RPMI7951 (cell line): ENCODE results near the gene GDPD5. TPM values are rescaled to one million over a fixed set of nuclear protein-coding genes. Genes with fewer than 3 reads are reported as not detected.

ENCODE experiments used
- DNase-seq: peaks from one replicate; pipeline ENCODE4 v3.0.0-alpha.2; 2012; ENCODE audit warnings: low read depth
- total RNA-seq: library from RNA; depleted of rRNA; stranded (reverse); fragments of >200 nt; shearing (Covaris generic); gene quantifications from 2 replicates; pipeline ENCODE4 v1.2.3, GENCODE V29; 2014

GDPD5 gene
- total RNA-seq, 1 experiment from 2014 or later: 0.84 TPM

DNA sequence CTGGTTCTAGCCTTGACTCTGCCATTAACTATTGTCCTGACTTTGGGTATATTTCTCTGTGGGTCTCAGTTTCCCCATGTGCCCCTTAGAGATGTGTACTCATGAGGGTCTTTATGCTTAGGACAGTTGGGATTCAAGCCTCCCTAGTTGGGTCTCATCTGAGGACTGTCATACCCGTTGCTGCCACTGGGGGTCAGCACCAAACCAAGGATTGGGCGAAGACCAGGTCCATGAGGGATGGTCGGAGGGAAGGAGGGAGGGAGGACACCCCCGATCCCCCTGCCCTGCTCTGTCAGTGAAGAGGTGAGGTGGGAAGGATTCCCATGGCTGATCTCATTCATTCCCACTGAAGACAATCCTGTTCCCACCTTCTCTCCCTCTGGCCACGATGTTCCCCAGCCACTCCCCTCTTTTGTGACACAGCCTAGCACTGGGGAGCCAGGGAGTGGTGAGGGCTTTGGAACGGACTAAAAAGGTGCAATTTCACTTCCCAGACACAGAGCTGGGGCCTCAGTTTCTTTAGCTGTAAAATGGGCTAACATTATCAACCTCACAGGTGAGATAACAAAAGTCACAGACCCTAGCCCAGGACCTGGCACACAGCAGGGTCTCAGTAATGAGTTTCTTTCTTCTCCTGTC is 80.3 kb downstream of the GDPD5 start:
- DNase-seq: peak; percentile 43

DNA sequence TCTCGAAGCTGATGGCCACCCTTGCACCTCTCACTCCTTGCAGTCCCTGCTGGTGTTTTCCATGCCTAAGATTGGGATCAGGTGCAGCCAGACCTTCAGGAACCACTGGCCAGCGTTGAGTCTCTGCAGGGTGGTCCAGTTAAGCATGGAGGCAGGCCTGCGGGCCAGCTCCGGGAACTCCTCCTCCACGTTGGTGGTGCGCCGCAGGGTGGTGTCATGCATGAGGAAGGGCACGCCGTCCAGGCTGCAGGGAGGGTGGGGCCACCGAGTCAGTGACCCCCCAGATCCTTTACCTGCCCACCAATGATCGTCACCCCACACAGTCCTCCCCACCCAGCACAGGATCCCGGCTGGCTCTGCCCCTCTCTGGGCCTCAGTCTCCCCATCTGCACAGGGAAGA is 82.7 kb downstream of the GDPD5 start:
- no peak for DNase-seq

DNA sequence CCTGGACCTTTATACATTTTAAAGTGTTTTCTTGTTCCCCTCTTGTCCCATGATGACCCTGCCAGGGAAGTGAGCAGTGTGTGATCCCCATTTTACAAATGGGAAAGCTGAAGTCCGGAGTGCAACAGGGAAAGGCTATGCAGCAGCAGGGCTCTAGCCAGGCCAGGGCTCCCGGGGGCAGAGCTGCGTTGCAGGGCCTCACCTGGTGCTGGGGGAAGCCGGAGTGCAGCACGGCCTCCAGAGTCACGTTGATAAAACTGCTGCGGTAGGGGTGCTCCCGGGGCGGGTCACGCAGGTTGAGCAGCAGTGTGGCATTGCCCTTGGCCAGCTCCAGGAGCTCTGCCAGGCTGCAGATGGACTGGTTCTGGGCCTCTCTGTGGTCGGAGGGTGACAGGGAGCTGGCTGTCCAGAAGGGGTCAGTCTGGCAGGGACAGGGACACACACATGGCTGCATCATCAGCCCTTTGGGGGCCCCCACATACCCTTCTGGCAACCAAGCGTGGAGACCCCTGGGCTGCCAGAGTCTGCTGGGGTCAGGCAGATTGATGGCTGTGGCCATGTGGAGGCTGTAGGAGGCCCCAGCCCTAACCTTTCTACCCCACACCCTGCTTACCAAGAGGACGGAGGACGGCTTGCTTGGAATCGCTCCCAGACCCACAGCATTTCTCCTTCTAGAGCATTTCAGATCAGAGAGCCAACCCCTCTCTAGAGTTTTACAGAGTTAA is 83.4 kb downstream of the GDPD5 start:
- no peak for DNase-seq

DNA sequence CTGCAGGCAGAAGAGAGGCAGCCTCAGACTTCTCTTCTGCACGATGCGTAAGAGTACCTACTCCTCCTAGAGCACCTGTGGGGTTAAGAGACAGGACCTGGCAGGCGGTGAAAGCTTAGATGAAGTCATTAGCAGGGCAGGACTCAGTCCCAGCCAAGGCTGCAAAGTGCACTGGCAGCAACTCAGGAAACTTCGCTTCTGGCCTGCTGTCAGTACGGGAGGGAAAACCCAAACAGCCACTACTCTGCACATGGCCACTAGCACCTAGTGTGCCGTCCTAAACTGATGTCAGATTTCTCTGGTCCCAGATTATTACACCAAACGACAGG is 84.0 kb downstream of the GDPD5 start:
- DNase-seq: no peak

DNA sequence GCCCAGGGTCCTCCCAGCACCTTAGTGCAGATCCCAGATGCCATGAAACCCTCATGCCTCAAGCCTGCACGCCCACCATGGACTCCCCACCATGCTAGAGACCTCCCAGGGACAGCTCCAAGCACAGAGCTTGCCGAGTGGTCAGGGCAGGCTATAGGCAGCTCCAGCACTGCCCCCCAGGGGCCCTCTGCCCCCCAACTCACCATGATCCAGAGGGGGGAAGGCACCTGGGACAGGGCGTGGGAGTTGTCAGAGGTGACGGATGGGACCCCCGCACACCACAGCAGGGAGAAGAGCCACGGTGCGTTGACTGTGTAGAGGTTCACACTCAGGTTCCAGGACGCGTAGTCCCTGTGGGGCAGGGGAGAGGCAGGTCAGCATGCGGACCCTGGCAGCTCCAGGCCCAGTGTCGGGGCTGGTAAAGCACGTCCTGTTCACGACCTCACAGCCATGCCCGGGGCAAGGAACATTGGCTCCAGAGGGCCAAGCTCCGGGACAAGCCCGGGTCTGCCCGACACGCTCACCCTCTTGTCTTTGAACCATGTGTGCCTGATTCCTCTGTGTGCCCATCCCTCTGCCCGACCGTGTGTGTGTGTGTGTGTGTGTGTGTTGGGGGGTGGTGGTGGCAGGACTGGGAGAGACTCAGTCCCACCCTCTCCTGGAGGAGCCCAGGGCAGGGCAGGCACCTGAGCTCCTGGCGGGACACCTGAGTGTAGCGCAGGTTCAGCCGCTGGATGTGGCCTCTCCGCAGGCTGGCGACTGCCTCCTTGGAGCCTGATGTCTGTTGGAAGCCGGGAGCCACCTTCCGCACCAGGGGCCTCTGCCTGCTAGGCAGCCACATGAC is 84.6 kb downstream of the GDPD5 start:
- no peak for DNase-seq

DNA sequence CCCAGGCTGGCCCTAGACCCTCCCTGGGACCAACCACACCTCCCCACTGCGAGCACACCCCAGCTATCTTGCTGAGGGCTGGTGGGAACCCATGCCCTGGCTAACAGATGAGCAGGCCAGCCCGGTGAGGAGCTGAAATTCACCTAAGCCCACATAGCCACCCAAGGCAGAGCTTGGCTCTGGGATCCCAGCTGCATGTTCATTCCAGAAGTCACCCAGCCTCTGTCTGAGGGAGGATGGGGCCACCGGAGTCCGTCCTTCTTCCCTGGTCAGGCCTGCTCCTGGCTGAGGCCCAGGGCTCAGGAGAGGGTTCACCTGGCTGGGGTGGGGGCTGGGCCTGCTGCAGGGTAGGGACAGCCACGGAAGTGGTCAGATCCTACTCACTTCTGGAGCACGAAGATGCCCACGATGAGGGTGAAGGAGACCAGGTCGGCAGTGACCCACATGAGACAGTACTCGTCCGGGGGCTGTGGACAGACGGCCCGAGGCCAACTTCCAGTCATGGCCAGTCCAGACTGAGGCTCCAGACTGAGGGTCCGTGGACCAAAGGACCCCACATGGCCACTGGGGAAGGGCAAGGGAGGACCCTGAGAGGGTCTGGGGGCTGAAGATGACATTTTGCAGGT is 86.1 kb downstream of the GDPD5 start:
- DNase-seq: no peak

DNA sequence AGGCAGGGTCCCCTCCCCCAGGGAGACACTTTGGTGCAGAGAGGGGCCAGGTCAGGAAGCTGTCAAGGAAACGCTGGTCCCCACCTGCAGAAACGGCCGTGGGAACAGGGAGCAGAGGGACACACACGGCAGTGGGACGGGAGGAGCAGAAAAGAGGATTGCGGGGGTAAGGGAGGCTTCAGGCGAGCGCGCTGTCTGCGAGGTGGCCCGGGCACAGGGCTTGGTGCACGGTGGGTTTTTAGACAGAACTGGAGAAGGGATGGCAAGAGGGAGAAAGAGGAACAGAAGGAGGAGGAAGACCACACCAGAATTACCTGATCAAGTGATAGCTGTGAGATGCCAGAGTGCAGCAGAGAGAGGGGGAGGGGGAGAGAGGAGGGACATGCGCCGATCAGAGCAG is 86.7 kb downstream of the GDPD5 start:
- DNase-seq: no peak

DNA sequence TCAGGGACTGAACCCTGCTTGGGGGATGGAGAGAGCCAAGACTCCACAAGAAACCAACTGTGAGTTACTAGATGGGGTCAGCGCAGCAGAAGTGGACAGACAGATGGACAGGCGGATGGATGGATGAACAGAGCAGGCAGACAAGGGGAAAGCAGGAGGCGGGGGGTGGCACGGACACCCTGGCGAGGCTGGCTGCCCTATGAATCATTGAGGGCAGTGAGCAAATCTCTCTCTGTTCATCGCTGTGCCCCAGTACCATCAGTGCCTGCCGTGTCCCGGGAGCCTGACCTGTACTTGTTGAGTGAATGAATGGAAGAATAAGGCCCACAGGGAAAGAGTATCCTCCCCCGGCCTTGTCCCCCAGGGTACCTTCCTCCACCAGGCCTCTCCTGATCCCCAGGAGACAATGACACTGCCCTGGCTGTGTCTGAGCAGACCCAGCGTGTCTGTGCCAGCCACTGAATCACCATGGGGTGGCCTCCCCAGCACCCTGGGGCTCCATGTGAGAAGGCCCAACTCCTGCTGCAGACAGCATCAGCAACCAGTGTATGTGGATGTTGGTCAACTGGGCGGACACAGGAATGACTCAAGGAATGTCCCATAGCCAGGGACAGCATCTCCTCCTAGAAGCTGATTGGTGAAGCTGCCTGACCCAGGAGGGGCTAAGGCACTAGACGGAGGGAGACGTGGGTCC is 87.6 kb downstream of the GDPD5 start:
- peak; percentile 55 for DNase-seq

DNA sequence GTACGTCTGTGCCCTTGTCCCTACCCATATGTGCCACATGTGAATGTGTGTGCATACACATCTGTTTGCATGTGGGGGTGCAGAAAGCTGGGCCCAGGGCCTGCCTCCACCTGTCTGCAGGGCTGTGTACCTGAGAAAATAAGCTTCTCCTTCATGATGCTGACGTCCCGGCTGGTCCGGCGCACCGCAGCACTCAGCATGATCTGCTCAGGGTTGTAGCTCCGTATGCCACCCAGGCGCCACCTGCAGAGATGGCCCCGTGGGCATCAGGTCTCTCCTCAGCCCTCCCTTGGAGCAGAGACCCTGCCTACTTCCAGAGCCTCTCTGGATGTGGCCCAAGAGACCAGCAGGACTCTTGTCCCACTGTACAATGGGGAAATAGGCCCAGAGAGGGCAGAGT is 88.9 kb downstream of the GDPD5 start:
- DNase-seq: no peak

DNA sequence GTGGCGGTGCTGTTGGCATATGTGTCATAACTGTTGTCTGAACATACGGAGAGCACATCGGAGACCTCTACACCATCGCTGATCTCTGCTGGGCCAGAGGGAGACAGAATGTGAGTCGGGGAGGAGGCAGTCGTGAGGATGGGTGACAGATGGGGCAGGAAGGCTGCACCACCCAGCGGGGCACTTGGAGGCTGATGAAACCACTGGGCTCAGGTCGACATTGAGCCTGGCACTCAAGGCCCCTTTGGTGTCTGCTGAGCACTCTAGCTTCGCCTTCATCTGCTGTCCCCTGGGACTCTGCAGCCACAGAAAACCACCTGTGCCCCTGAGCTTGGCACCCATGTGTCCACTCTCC is 90.2 kb downstream of the GDPD5 start:
- DNase-seq: no peak

DNA sequence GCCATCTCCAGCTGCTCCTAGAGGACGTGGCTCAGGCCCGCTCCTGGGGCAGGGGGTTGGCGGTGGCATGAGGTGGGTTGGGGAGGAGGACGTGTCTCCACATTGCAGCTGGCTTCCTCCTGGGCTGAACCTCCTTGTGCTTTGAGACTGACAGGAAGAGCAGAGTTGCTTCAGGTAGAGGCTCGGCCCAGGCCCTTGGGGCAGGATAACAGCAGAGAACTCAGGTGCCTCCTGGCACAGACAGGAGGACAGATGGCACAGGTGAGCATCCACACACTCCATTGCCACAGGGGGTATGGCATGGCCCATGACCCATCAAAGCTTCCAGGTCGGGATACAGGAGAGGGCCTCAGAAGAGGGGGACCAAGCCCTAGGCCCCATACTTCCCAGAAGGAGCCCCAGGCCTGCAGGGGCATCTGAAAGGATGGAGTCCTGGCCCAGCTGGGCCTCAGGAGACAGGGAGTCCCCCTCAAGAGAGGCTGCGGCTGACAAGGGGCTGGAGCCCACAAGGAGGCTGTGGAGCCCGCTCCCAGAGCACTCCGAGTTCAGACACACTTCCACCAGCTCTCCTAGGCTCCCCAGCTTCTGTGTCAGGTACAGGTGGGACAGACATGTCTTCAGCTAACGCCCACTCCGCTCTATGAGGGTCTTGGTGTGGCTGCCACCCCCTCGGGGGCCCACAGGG is 90.7 kb downstream of the GDPD5 start:
- no peak for DNase-seq

DNA sequence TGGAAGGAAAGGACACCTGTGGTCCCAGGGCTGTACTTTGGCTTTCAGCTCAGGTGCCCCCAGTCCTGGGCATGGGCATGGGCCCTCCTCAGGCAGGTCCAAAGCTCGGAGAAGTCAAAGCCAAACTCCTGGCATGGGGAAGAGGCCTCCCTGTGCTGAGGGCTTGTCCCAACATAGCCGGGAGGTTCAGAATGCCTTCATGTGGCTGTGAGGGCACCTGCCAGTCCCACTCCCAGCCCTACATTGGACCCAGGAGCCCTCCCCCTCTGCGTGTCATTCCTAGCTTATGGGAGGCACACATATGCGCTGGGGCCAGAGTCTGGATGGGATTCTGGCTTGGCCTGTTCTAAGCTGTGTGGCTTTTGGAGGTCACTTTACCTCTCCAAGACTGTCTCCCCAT is 91.7 kb downstream of the GDPD5 start:
- no peak for DNase-seq

DNA sequence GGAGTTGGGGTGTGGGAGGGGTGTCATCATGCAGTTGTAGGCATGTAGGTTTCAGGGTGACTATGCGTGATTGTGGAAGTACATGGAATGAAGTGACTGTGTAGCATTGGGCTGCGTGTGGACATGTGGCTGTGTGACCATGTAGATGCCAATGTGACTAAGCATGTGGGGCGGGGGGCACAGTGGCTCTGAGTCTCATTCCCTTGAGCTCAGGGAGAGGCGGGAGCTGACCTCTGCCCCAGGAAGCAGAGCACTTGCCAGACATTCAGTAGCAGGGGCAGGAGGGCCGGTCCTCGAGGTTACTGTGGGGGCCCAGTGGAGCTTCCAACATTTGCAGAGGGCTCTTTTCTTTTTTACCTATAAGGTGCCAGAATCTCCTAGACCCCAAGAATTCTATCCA is 92.3 kb downstream of the GDPD5 start:
- DNase-seq: no peak

DNA sequence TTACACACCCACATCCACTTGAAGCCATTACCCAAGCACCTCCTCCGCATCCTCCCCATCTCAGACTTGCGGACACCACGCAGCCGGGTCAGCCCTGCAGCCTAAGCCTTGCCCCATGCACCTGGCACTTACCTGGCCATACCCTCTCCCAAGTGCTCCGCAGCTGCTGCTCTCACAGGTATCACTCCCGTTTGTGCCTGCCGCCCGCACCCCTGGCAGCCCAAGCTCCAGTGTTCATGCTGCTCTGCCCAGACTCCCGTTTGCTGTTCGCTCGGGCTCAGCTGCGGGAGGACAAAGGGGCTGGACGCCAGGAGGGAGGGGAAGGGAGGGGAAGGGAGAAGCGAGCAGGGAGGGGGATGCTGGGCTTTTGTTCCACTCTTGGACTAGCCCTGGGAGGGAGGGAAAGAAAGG is 92.8 kb downstream of the GDPD5 start, which contains the start of gene KLHL35:
TSS of gene KLHL35 (minus strand) at position 293 of the 411 bp plus-strand sequence. CDS start 2,574 bp downstream, outside the sequence.
- no peak for DNase-seq

DNA sequence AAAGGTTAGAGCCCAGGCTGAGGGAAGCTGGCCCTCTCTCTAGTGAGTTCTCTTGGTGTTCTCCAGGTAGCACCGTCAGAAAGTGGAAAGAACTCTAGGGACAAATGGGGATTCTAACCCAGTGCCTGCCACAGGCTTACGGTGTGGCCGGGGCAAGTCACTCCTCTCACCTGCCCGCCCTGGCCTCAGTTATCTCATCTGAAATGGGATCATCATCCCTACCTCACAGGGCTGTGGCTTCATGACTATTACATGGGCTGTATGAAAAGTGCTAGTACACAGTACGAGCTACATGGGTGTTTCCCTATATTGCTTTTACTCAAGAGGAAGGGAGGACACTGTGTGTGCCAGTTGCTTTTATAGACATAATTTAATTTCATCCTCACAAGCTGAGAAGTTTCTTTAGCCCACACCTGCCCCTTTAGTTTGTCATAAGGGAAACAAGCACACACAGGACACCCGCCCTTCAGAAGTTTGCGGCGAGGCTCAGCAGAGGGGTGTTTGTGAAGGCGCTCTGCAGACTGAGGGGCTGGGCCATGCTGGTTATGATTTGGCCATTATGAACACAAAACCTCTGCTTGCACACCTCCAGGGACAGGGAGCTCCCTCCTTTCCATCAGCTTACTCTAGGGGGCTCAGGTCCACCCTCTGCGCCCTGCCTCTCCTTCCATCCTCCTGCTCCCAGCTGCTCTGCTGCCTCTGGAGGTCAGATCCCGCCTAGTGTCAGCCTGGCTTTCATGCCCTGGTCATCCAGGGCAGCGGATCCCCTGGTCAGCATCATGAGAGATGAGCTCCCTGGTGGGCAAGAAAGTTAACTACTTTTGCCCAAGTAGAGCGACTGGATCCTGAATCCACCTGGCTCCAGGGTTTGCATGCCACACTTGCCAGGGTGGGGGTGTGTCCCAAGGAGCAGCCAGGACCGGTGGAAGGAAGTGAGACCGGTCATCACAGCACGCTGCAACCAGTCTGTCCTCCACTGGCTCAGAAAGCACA is 93.9 kb downstream of the GDPD5 start:
- DNase-seq: no peak

DNA sequence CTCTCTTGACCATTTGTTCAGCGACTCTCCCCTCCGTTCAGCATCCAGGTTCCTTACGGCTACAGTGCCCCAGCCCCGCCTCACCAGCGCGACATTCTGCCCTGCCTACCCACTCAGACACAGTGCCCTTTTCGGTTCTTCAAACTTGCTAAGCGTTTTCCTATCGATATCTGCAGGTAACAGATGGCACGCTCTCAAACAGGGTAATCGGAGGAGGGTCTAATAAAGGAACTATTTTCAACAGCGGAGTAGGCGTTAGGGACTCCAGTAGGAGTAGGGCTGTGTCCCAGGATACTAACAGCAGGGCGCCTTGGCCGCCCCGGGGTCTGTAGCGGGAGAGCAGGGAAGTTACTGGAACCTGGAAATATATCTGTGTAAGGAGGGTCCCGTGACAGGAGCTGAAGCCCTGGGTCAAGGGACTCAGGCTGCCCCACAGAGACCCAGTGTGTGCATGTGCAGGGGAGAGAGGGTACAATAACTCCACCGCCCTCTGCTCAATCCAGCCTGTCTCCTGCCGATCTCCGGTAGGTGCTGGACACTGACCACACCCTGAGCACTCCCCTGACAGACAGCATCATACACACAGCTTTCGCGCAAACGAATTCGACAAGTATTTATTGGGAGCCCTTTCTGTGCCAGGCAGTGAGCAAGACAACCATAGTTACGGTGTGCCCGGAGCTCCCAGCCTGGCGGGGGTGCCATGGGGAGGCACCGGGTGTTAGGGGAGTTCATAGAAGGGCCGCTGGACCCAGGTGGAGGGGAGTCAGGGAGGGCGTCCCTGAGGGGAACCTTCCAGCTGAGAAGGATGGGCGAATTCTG is 94.8 kb downstream of the GDPD5 start:
- no peak for DNase-seq

DNA sequence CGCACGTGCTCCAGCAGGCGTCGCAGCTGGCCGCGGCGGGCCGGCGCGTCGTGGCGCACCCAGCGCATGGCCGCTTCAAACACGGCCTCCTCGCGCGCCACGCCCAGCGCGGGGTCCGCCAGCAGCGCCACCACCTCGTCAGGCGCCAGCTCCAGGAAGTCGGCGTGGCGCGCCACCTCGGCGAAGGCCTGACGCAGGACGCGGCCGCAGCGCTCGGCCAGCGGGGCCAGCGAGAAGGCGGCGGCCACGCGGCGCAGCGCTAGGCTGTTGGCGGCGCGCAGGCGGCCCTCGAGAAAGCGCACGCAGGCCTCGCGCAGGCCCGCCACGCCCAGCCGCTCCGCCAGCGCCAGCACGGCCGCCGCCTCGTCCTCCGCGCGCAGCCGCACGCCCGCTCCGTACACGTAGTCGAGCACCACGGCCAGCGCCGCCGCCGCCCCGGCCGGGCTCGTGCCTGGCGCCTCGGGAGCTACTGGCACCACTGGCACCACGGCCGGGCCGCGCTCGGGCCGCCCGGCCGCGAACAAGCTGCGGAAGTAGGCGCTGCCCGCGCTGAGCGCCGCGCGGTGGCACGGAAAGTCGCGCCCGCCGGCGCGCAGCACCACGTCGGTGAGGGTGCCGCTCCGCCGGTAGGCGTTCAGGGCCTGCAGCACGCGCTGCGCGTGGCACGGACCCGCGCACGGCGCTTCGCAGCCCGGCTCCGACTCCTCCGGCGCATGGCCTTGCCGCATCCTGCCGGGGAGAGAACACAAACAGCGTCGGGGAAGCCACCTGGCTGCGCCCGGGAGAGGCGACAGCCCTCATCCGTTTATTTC is 95.6 kb downstream of the GDPD5 start:
- peak; percentile 68 for DNase-seq

DNA sequence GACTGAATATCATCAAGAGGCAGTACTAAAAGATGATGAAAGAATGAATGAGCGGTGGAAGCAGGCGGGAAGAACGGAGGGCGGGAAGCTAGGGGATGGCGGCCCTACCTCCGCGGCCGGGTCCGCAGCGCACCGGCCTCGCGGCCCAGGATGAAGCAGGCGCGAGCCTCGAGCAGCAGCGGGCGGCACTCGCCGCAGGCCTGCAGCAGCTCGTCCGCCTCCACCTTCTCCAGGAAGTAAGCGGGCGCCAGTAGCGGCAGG is 96.2 kb downstream of the GDPD5 start:
- no peak for DNase-seq
